Chondrocyte (in vitro differentiated cells): ENCODE data around the gene KAZN. TPM values are rescaled to one million over a fixed set of nuclear protein-coding genes. Genes with fewer than 3 reads are reported as not detected.

ENCODE experiments used
- DNase-seq: peaks from one replicate; pipeline ENCODE4 v3.0.0; 2021; ENCODE audit warnings: mixed read lengths, low spot score
- H3K27ac Mint-ChIP-seq: one replicate; pipeline ENCODE4 v1.8.0; 2021; ENCODE audit warnings: mild to moderate bottlenecking, moderate library complexity, mixed read lengths; ENCODE audit not compliant: unreplicated experiment
- H3K27me3 Mint-ChIP-seq: 2 replicates; pipeline ENCODE4 v1.8.0; 2021; ENCODE audit warnings: low read depth, mixed read lengths
- H3K36me3 Mint-ChIP-seq: 2 replicates; pipeline ENCODE4 v1.8.0; 2021; ENCODE audit warnings: low read depth, mixed read lengths
- H3K4me1 Mint-ChIP-seq: 2 replicates; pipeline ENCODE4 v1.8.0; 2021; ENCODE audit warnings: low read depth, mild to moderate bottlenecking, mixed read lengths
- H3K4me3 Mint-ChIP-seq: one replicate; pipeline ENCODE4 v1.8.0; 2021; ENCODE audit warnings: mild to moderate bottlenecking, moderate library complexity, mixed read lengths; ENCODE audit not compliant: unreplicated experiment
- H3K9me3 Mint-ChIP-seq: 2 replicates; pipeline ENCODE4 v1.8.0; 2021; ENCODE audit warnings: low read depth, mixed read lengths
- CTCF ChIP-seq: fragments of 200-600 bp; sonication (generic); IDR thresholded peaks from 2 replicates; pipeline ENCODE4 v1.5.0; 2021; ENCODE audit warnings: antibody characterized with exemption, mild to moderate bottlenecking, moderate library complexity
- total RNA-seq: library from RNA; stranded (reverse); gene quantifications from 3 replicates; pipeline ENCODE4 v1.2.1, GENCODE V29; 2021

The KAZN gene
- total RNA-seq, 1 donor from 2014 or later, result 29.6 TPM

DNA sequence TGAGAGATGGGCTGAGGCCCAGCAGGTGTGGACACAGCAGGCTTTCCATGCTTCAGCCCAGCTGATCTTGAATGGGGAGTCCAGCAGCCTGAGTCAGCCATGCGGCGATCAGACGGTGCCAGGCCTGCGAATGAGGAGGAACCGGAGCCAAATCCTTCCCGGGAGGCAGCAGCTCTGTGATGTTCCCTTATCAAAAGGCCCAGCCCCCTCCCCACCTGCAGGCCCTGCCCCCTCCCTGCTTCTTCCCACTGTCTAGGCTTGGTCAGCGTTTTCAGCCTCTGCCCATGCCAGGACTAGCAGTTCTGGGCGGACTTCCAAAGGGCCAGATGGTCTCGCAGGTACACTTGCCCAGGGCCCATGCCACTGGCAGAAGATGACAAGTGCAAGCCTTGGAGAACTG, 253.8 kb downstream of the KAZN start:
- TF ChIP-seq CTCF, result no peak
- DNase-seq, result no peak
- H3K36me3 Mint-ChIP-seq, result no peaks in the 10 kb centered on the region
- H3K9me3 Mint-ChIP-seq, result peaks cover 5% of the 10 kb centered on the region
- no peak overlapping the region for H3K4me3 Mint-ChIP-seq
- no peaks in the 10 kb centered on the region for H3K4me1 Mint-ChIP-seq
- no peak overlapping the region for H3K27ac Mint-ChIP-seq
- H3K27me3 Mint-ChIP-seq, result peaks cover 22% of the 10 kb centered on the region

GRCh38 chr1:14853518-14853917, 255.0 kb downstream of the KAZN start:
- TF ChIP-seq CTCF, result no peak
- Mint-ChIP-seq H3K27me3 (peaks cover 22% of the 10 kb centered on the region), H3K27ac (no peak overlapping the region), H3K9me3 (peaks cover 5% of the 10 kb centered on the region), H3K36me3 (no peaks in the 10 kb centered on the region), H3K4me1 (no peaks in the 10 kb centered on the region), H3K4me3 (no peak overlapping the region)
- DNase-seq, result no peak

- Mint-ChIP-seq H3K36me3 (no peaks in the 10 kb centered on the region), H3K4me1 (no peaks in the 10 kb centered on the region), H3K4me3 (no peak overlapping the region), H3K27me3 (peaks cover 27% of the 10 kb centered on the region), H3K9me3 (peaks cover 5% of the 10 kb centered on the region), H3K27ac (no peak overlapping the region)
- DNase-seq, result no peak
- TF ChIP-seq CTCF, result no peak
Observed at GRCh38 chr1:14855268-14855667, 256.8 kb downstream of the KAZN start.

- TF ChIP-seq CTCF, result no peak
- Mint-ChIP-seq H3K9me3 (peaks cover 5% of the 10 kb centered on the region), H3K4me3 (no peak overlapping the region)
Observed at GRCh38 chr1:14855801-14856200, 257.3 kb downstream of the KAZN start.

GRCh38 chr1:14857436-14858195, 259.1 kb downstream of the KAZN start:
- Mint-ChIP-seq H3K27me3 (peaks cover 27% of the 10 kb centered on the region), H3K4me3 (no peak overlapping the region), H3K9me3 (peaks cover 5% of the 10 kb centered on the region), H3K4me1 (no peaks in the 10 kb centered on the region), H3K36me3 (no peaks in the 10 kb centered on the region), H3K27ac (no peak overlapping the region)
- DNase-seq, result no peak
- no peak for TF ChIP-seq CTCF

More at GRCh38 chr1:14855801-14856200, 257.3 kb downstream of the KAZN start:
- Mint-ChIP-seq H3K4me1 (no peaks in the 10 kb centered on the region), H3K36me3 (no peaks in the 10 kb centered on the region), H3K27ac (no peak overlapping the region), H3K27me3 (peaks cover 27% of the 10 kb centered on the region)
- no peak for DNase-seq
